Activated T-cell treated with anti-CD3 and anti-CD28 coated beads, Interleukin-2, amount 50 U/mL, for 1 hour (primary cell): ENCODE results near the gene CAPN1.
"Not testable (repeated sequence)": the region's sequence is repeated elsewhere in the genome, so short reads cannot be mapped to it uniquely, and the experiment has no call there.

Source experiments
- DNase-seq: peaks from one replicate; pipeline ENCODE4 v3.0.0-alpha.2; 2020

Gene CAPN1

DNA sequence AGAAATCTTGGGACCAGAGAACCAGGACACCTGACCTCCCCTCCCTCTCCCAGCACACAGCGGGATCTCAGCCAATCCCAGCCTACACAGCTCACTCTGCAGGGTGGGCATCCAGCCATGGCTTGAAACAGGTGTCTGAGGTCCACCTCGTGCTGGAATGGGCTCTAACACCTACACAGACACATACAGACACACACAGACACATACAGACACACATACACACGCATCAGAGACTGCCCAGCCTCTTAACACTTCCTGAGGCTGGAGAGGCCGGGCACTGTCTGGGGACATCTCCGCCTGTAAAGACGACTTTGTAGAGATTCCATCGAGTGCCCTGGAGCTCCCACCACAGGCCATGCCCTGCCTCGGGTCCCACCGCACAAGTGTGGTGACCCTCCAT lies 36.7 kb downstream of the CAPN1 start:
- DNase-seq = no peak

DNA sequence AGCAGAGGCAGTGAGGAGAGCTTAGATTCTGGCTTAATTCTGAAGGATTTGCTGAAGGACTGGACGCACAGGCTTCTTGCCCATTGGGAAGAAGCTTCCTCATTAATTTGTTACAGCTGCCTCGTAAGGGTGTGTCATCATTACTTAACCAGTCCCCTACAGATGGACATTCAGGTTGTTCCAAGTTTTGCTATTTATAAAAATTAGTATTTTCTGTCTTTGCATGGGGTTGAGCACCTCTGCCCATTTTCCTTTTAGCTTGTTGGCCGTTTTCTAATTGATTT lies 38.1 kb downstream of the CAPN1 start:
- no peak for DNase-seq

DNA sequence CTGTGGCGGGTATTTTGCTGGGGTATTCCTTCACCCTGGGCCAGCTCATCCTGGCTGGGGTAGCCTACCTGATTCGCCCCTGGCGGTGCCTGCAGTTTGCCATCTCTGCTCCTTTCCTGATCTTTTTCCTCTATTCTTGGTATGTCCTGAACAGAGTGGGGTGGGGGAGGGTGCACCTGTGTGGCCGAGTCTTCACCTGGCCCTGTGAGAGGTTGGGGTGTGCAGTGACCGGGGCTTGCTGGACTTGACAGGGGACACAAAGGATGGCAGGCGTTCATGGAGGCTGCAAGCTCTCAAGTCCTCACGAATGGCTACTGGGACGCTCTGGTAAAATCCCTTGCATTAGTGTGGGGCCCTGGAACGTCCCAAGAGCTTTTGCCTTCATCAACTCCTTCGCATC lies 39.3 kb downstream of the CAPN1 start:
- DNase-seq = no peak

DNA sequence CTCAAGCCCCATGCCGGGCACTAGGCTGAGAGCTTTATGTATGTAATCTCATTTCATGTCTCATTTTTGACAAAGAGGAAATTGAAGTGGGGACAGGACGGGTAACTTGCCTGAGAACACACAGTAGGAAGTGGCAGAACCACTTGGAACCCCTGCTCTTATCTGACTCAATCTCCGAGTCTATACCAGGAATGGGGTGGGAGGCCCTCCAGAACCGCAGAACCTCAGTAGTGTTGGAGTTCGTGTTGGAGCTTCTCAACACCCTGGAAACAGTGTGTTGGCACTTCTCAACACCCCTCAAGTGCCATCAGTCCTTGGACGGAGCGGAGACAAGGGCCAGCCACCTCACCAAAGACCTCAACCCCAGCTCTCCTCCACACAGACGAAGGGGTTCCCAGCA lies 41.3 kb downstream of the CAPN1 start:
- no peak for DNase-seq

DNA sequence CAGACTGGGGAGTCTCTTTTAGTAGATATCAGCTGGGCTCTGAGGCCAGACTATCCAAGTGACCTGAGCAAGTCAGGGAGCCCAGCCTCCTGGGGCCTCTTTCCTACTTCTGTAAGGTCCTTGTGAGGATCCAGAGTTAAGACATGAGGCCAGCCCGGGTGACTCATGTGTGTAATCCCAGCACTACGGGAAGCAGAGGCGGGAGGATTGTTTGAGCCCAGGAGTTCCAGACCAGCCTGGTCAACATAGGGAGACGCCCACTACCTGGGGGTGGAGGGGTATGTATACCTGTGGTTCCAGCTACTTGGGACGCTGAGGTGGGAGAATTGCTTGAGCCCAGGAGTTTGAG lies 43.2 kb downstream of the CAPN1 start:
- DNase-seq = no peak

DNA sequence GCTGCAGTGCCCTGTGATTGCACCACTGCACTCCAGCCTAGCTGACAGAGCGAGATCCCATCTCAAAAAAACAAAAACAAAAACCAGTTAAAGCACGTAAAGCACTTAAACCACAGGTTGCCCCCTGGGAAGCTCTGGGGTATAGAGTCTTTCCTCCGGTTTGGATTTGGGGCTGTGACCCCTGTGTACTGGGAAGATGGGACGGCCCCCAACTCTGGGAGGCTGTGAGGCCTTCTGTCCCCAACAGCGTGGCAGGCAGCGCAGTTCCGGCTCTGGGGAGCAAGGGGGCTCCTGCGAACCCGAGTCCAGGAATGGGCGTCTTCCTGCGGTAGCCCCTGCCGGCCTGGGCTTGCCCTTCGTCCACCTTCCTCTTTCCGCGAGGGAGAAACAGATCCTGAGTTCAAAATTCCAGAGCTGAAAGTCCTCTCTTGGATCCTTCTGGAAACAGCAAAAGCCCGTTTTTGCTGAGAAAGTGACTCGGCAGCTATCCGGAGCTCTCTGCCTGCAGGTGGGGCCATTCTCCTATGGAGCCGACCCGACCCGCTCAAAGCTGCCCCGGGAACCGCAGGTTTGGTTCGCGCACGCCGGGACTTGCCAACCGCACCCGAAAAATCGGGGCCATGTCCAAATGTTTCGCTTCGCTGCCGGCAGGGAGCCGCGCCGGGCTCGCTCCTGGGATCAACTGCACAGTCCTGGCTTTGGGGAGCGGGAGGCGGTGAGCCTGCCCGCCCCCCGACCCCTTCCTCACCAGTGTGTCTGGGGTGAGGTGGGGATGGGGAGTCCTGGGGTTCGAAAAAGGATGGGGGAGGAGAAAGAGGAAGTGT lies 43.8 kb downstream of the CAPN1 start:
- peak; percentile 63 for DNase-seq

DNA sequence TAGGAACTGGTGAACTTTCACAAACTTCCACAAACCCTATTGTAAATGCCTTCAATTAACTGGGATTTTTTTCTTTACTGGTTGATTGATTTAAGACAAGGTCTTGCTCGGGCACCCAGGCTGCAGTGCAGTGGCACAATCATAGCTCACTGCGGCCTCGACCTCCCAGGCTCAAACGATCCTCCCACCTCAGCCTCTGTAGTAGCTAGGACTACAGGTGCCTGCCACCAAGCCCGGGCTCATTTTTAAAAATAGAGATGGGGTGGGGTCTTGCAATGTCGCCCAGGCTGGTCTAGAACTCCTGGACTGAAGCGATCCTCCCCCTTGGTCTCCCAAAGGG lies 44.3 kb downstream of the CAPN1 start:
- no peak for DNase-seq

DNA sequence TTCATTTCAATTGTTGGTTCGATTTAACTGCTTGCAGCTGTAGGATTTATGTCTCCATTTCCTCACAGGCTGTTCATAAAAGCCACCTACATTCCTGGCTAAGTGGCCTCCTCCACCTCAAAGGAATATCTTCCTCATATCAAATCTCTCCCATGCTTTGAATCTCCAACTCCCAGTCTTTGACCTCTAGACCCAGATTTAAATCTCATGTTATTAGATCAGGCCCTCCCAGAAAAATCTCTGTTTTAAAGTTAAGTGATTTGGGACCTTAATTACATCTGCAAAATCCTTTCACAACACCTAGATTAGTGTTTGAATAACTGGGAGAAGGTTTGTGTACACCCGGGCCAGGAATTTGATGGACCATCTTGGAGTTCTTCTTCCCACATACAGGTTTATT lies 46.2 kb downstream of the CAPN1 start:
- no peak for DNase-seq

DNA sequence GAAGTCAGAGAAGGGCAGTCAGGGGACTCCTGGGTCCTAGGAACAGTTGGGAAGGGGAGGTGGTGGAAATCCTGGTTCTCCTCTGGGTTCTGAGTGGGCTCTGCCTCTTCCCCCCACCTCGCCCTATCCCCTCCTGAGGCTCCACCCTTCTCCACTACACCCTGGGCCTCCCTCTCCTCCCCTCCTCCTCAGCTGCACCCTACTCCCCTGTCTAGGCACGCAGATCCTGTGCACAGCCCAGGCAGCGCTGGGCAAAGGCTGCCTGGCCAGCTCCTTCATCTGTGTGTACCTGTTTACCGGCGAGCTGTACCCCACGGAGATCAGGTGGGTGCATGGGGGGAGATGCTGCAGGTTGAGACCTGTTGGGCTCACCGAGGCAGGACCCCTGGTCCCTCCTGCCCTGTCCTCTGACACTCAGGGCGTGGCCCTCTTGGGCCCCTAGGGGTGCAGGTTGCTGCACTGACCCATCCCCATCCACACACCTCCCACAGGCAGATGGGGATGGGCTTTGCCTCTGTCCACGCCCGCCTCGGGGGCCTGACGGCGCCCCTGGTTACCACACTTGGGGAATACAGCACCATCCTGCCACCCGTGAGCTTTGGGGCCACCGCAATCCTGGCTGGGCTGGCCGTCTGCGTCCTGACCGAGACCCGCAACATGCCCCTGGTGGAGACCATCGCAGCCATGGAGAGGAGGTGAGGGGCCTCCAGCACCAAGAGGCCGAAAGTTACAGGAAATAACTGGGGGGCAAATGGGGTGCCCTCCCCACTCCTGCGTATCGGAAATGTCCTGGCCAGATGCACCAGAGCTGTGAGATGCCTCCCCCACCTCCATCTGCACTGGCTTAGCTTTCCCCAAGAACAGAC lies 54.7 kb downstream of the CAPN1 start:
- no peak for DNase-seq

DNA sequence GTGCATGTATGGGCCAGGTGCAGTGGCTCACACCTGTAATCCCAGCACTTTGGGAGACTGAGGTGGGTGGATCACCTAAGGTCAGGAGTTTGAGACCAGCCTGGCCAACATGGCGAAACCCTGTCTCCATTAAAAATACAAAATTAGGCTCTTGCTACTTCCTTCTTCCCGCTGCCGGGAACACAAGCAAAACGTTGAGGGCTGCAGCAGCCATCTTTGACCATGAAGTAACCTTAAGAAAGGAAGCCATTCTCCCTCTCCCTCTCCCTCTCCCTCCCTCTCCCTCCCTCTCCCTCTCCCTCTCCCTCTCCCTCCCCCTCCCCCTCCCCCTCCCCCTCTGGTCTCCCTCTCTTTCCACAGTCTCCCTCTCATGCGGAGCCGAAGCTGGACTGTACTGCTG lies 56.6 kb downstream of the CAPN1 start:
- DNase-seq = not testable (repeated sequence)

DNA sequence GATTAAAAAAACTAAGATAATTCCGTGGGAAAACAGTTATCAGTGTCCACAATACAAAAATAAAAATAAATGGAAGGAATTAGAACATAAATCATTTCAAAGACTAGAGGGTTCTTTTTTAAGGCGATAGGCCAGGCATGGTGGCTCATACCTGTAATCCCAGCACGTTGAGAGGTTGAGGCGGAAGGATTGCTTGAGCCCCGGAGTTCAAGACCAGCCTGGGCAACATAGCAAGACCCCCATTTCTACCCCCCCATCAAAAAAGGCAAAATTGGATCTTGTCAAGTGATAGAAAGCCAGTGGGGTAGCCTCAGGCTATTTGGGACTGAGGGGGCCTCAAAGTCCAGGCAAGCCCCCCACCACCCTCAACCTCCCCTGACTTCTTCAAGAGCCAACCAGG lies 59.4 kb downstream of the CAPN1 start:
- DNase-seq = no peak

DNA sequence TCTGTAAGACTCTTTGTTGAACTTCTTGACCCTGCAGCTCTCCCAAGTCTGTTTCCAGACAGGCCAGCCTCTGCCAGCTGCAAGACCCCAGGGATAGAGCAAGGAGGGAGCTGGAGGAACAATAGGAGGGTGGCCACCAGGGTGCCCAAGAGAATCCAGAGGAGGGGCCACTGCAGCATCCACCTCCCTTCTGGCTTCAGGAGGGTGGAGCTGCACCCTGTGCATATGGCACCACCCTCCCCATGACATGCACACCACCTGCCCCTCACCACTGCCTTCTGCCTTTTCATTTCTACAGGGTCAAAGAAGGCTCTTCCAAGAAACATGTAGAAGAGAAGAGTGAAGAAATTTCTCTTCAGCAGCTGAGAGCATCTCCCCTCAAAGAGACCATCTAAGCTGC lies 60.0 kb downstream of the CAPN1 start:
- DNase-seq = no peak

DNA sequence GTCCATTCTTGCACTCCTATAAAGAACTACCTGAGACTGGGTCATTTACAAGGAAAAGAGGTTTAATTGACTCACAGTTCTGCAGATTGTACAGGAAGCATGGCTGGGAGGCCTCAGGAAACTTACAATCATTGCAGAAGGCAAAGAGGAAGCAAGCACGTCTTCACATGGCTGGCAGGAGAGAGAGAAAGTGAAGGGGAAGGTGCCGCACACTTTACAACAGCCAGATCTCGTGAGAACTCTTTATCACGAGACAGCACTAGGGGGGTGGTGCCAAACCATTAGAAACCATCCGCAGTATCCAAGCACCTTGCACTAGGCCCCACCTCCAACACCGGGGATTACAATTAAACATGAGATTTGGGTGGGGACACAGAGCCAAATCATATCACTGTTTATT lies 60.7 kb downstream of the CAPN1 start:
- DNase-seq = no peak

DNA sequence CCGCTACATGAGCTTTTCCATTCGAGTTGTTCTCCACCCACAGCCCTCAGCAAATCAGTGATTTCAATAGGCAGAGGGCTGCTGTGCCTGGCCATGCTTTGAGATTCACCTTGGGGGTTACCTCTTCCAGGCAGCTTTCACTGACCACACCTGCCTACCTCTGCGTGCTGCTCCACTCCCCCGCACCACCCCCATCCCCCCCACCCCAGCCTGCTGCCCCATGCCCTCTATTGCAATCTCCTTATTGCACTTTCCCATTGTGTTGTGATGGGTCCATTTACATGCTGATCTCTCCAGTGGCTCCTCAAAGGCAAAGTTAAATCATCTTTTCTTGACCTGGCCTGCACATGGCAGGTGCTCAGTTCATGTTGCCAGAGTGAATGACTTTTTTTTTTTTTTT lies 62.1 kb downstream of the CAPN1 start:
- DNase-seq = no peak

DNA sequence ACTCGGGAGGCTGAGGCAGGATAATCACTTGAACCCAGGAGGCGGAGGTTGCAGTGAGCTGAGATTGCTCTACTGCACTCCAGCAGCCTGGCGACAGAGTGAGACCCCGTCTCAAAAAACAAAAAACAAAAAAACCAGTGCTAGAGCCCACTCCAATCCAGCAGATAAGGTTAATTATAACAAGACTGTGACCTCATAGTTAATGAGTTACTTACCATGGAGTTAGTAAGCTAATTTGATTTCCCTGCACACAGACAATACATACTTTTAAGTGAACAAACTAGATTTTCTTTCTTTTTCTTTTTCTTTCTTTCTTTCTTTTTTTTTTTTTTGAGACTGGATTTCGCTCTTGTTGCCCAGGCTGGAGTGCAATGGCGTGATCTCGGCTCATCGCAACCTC lies 63.3 kb downstream of the CAPN1 start:
- not testable (repeated sequence) for DNase-seq

DNA sequence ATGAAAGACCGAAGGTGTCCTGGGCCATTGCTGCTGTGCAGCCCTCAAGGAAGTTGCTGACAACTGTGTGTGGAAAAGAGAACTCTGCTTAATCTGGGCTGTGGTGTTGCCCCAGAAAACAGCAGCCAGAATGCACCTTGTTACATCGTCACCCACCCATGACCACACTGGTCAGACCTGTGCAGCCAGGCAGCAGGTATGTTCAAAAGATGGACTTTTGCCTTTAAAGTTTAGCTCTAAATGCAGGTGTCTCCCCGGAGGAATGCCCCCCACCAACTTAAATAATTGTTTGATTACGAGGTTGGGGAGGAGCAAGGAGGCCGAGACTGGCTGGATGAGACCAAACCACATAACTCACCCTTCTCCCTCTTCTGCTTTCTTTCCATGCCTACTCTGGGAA lies 64.8 kb downstream of the CAPN1 start:
- no peak for DNase-seq

DNA sequence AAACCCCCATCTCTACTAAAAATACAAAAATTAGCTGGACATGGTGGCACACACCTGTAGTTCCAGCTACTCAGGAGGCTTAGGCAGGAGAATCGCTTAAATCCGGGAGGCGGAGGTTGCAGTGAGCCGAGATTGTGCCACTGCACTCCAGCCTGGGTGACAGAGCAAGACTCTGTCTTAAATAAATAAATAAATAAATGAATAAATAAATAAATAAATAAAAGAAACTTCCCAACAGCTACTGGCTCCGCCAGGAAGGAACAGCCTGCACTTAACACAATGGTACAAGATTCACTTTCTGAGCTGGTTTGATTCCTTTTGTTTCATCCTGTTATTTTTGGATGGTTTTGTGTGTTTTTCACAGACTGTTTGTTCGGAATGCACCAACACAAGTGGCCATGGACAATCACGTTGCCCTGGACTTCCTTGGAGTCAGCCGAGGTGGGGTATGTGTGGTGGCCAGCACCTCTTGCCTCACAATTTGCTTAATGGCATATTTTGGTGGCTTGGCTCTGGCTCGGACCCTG lies 66.5 kb downstream of the CAPN1 start:
- not testable (repeated sequence) for DNase-seq

DNA sequence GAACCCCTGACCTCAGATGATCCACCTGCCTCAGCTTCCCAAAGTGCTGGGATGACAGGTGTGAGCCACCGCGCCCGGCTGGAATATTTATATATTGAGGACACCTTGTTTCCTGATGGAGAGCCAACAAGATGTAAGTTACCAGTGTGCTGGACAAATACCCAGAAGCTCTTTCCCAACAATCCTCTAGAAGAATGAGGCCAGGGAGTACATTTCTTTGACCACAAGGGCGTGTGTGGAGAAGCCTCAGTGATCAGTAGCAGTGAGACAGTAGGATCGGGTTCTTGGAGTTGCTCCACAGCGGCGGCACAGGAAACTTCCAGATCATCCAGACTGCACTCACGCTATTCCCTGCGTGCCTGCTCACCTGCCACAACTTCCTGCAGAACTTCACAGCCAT lies 69.7 kb downstream of the CAPN1 start:
- DNase-seq = no peak

DNA sequence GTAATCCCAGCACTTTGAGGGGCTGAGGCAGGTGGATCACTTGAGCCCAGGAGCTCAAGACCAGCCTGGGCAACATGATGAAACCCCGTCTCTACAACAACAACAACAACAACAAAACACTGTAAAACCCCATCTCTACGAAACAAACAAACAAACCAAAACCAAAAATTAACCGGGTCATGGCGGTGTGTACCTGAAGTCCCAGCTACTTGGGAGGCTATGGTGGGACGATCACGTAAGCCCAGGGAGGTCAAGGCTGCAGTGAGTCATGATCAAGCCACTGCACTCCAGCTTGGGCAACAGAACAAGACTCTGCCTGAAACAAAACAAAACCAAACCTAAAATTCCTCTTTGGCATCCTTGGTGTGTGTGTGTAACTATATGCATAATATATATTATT lies 73.0 kb downstream of the CAPN1 start:
- DNase-seq = no peak

DNA sequence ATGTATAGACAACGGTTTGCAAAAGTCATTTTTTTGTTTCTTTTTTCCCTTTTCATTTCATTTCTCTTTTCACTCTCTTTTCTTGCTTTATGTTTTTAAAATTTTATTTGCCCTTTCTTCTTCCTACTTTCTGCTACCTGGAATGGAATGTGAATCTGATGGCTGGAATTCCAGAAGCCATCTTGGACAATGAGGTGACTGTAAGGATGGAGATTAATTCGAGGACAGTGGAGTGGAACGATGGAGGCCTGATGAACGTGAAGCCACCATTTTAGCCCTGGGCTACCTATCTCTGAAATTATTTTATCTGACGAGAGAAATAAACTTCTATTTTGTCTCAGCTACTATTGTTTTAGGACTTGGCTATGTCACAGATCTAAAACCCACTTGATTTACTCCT lies 77.3 kb downstream of the CAPN1 start:
- no peak for DNase-seq

DNA sequence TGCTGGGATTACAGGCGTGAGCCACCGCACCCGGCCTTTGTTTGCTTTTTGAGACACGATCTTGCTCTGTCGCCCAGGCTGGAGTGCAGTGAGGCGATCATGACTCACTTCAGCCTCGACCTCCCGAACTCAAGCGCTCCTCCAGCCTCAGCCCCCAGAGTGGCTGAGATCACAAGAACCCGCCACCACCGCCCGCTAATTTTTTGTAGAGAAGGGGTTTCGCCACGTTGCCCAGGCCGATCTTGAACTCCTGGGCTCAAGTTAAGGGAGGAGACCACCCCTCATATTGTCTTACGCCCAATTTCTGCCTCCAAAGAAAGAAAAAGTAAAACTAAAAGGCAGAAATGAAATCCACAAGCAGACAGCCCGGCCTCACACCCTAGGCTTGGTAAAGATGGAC lies 78.6 kb downstream of the CAPN1 start:
- no peak for DNase-seq

DNA sequence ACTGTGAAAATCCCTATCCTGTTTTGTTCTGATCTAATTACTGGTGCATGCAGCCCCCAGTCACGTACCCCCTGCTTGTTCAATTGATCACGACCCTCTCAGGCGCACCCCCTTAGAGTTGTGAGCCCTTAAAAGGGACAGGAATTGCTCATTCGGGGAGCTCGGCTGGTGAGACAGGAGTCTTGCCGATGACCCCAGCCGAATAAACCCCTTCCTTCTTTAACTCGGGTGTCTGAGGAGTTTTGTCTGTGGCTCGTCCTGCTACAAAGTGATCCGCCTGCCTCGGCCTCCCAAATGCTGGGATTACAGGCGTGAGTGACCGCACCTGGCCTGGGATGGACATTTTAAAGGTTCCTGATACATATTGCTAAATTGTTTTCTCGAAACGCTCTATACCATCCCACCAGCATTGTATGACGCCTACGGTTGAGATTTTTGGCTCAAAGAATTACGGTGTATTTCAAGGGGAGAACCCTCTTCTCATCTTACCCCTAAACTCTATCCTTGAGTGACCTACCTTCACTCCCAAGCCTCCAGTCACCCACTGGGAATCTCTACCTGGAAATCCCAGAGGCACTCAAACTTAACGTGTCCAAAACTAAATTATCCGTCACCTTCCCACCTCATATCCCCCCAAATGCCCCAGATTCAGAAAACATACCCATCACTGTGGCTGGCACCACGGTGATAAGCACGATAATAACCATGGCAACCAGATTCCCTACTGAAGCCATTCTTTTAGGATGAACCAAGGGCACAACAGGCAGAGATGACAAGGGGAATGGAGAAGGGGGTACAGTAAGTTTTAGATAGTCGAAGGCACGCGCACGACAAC lies 79.2 kb downstream of the CAPN1 start:
- DNase-seq = no peak
